Parathyroid adenoma (tissue), 2 donors: ENCODE measurements around the gene SLC24A3.

ENCODE experiments used
- H2AFZ ChIP-seq: fragments of 300-600 bp; sonication (generic); one replicate; pipeline ENCODE4 v1.7.0; 2017; ENCODE audit warnings: antibody characterized with exemption, mild to moderate bottlenecking
- H3K27ac ChIP-seq: fragments of 300-600 bp; sonication (generic); one replicate; pipeline ENCODE4 v1.7.0; 2017
- H3K27me3 ChIP-seq: fragments of 300-600 bp; sonication (generic); one replicate; pipeline ENCODE4 v1.7.0; 2017; ENCODE audit warnings: low read length; ENCODE audit not compliant: control insufficient read depth, insufficient read depth
- H3K36me3 ChIP-seq: fragments of 300-600 bp; sonication (generic); one replicate; pipeline ENCODE4 v1.7.0; 2017; ENCODE audit warnings: low read length; ENCODE audit not compliant: control insufficient read depth, insufficient read depth
- H3K4me1 ChIP-seq: fragments of 300-600 bp; sonication (generic); one replicate; pipeline ENCODE4 v1.7.0; 2017; ENCODE audit warnings: control low read depth
- H3K4me2 ChIP-seq: fragments of 300-600 bp; sonication (generic); one replicate; pipeline ENCODE4 v1.7.0; 2017; ENCODE audit warnings: low read length
- H3K4me3 ChIP-seq: fragments of 300-600 bp; sonication (generic); one replicate; pipeline ENCODE4 v1.7.0; 2017; ENCODE audit warnings: low read depth, low read length
- H3K79me2 ChIP-seq: fragments of 300-600 bp; sonication (generic); one replicate; pipeline ENCODE4 v1.7.0; 2017; ENCODE audit warnings: control low read depth
- H3K9ac ChIP-seq: fragments of 300-600 bp; sonication (generic); one replicate; pipeline ENCODE4 v1.7.0; 2017; ENCODE audit warnings: mild to moderate bottlenecking
- H3K9me3 ChIP-seq: fragments of 300-600 bp; sonication (generic); one replicate; pipeline ENCODE4 v1.7.0; 2017; ENCODE audit warnings: low read length; ENCODE audit not compliant: control insufficient read depth
- CTCF ChIP-seq: fragments of 300-600 bp; sonication (generic); IDR thresholded peaks from one replicate; pipeline ENCODE4 v1.7.0; 2017; ENCODE audit warnings: antibody characterized with exemption, mild to moderate bottlenecking
- donor health status: primary hyperparathyroidism.

Gene SLC24A3

GRCh38 chr20:19756761-19757486, 544.5 kb downstream of the SLC24A3 start:
- peak overlapping the region; percentile 91 for H3K4me3 ChIP-seq
- no peaks in the 10 kb centered on the region for H3K9me3 ChIP-seq
- peak overlapping the region; percentile 61 for H3K9ac ChIP-seq
- H3K27me3 ChIP-seq, result no peaks in the 10 kb centered on the region
- H3K4me2 ChIP-seq, result peak overlapping the region; percentile 96
- H3K27ac ChIP-seq, result peak overlapping the region; percentile 96
- no peak for TF ChIP-seq CTCF
- H3K79me2 ChIP-seq, result no peaks in the 10 kb centered on the region
- no peaks in the 10 kb centered on the region for H3K36me3 ChIP-seq
- H2AFZ ChIP-seq, result peak overlapping the region; percentile 89
- H3K4me1 ChIP-seq, result peaks cover 6% of the 10 kb centered on the region

- Histone ChIP-seq H3K4me1 (peaks cover 6% of the 10 kb centered on the region), H3K4me2 (peak overlapping the region; percentile 96), H3K36me3 (no peaks in the 10 kb centered on the region), H2AFZ (peak overlapping the region; percentile 89), H3K9me3 (no peaks in the 10 kb centered on the region), H3K9ac (peak overlapping the region; percentile 61), H3K27me3 (no peaks in the 10 kb centered on the region), H3K27ac (peak overlapping the region; percentile 96), H3K4me3 (peak overlapping the region; percentile 91), H3K79me2 (no peaks in the 10 kb centered on the region)
- peak; percentile 12 for TF ChIP-seq CTCF
These were observed 545.2 kb downstream of the SLC24A3 start for GRCh38 chr20:19757487-19758132.

GRCh38 chr20:19758133-19758500, 545.7 kb downstream of the SLC24A3 start, which contains the start of gene RIN2:
RIN2 (plus strand) TSS chr20:19758258; CDS start chr20:19889602, 131,344 bp downstream.
- Histone ChIP-seq H3K27me3 (no peaks in the 10 kb centered on the region), H3K79me2 (no peaks in the 10 kb centered on the region), H3K4me1 (peaks cover 6% of the 10 kb centered on the region), H3K36me3 (no peaks in the 10 kb centered on the region), H3K9me3 (no peaks in the 10 kb centered on the region), H2AFZ (peak within 1 kb of the TSS; percentile 89), H3K9ac (peak within 1 kb of the TSS; percentile 61), H3K27ac (peak within 1 kb of the TSS; percentile 96), H3K4me2 (peak within 1 kb of the TSS; percentile 96), H3K4me3 (peak within 1 kb of the TSS; percentile 91)
- no peak for TF ChIP-seq CTCF

- Histone ChIP-seq H3K4me1 (peaks cover 6% of the 10 kb centered on the region), H2AFZ (peak overlapping the region; percentile 89), H3K9me3 (no peaks in the 10 kb centered on the region), H3K4me2 (peak overlapping the region; percentile 96), H3K4me3 (peak overlapping the region; percentile 91), H3K9ac (peak overlapping the region; percentile 59), H3K79me2 (no peaks in the 10 kb centered on the region), H3K27ac (peak overlapping the region; percentile 96), H3K27me3 (no peaks in the 10 kb centered on the region), H3K36me3 (no peaks in the 10 kb centered on the region)
- no peak for TF ChIP-seq CTCF
These were observed 546.3 kb downstream of the SLC24A3 start for GRCh38 chr20:19758501-19759331.
